ENCODE data around the gene NEK7. TPM values are rescaled to one million over a fixed set of nuclear protein-coding genes. Genes with fewer than 3 reads are reported as not detected.
"Not testable (repeated sequence)": the region's sequence is repeated elsewhere in the genome, so short reads cannot be mapped to it uniquely, and the experiment has no call there.

Gene NEK7
- polyA plus RNA-seq, 12 donors = 30.6 to 60.9 (median 44.6) TPM; not detected in 1

DNA sequence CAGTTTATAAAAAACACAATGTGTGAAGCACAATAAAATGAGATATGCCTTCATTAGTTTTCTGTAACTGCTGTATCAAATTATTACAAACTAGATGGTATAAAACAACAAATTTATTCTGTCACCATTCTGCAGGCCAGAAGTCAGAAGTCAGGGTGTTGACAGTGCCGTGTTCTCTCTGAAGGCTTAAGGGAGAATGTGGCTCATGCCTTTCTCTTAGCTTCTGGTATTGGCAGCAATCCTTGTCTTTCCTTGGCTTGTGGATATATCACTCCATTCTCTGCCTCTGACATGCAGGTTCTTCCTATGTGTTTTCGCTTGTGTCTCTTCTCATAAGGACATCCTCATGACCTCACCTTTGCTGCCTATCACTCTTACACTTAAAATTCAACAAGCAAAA, 10.1 kb downstream of the NEK7 start:
- no peak for DNase-seq

DNA sequence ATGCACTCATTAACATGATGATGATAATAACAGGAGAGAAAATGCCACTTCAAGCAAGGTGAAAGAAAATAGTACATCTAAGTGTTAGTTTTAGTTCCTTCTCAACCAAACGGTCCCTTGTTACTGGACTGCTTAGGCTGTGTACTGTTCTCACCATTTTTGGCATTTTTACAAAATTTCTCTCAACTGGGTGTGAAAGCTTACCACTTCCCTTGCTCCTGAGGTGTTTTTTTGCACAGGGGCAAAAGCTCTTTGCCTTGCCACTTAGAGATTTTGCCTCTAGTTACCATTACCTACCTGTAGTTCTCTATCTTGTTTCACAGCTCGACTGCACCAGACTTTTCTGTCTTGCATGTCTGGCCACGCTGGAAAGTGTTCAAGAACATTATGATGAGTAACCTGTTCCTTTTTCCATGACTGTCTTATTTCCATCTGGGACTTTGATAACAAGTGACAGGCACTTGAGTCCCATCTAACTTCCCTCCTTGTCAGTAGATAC, 10.7 kb downstream of the NEK7 start:
- DNase-seq = no peak

GRCh38 chr1:198168227-198168626, 11.4 kb downstream of the NEK7 start:
- DNase-seq = no peak

DNA sequence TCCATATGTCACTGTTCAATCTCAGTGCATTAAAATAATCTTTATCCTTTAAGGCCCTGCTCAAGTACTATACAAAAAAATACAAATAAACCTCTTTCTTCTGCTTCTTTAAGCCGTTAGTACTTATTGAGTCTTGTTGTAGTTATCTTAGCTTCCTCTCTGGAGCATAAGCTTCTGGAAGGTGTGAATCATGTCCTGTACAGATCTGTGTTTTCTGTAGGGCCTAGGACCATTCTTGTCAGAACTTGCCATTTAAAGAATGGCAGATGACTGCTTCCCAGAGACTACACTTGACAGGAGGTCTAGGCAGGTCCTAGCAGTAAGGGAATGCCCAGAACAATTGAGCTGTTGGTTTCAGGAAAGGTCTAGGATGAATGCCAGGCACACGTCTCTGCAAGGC, 12.9 kb downstream of the NEK7 start:
- DNase-seq = no peak

DNA sequence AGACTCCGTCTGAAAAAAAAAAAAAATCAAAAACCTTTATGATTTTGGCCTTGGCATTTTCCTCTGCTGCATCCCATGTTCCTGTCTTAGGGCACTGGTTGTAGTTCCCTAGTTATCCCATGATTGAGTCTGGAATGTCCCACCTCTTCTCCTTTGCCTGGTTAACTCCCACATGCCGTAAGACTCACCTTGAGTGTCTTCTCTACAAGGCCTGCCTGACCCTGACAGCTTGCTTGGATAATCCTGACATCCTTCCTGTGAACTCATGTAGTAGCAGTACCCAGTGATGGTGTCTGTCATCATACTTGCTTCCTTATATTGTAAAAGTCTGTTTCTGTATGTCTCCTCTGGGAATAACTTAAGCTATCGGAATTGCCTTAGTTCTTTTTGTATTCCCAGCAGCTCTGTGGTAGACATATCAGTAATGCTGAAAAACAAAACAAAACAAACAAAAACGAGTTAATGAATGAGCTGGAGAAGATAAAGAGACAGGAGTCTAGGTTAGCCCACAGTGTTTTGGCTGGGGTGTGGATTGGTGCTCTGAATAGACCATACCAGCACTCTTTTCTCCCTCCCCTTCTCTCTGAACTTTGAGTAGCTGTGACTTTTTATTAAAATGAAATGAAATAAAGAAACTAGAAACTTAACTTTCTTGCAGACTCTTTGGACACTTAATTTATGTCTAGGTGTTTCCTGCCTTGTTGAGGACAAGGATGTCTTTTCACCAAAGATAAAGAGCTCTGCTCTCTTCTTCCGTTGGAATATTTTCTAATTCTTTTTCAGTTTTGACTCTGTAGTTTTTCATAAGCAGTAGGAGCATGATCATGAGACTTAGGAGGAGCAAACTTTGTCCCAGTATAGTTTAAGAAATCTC, 15.1 kb downstream of the NEK7 start:
- no peak for DNase-seq

DNA sequence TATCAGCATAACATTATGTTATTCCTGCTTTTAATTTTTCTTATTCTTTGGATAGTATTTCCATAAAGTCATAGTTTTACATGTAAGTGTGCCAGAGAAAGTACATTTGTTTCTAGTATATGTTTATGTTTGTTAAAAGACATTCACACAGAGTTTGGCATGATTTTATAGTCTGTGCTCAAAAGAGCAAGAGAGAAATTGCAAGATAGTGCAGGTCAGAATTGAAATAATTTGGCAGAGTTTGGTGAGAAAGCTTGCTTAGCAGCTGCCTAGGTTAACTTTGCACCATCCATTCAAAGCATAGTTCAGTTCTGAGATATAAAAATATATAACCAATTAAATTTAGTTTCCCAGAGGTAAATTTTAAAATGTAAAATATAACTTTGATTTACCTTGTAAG, 17.0 kb downstream of the NEK7 start:
- DNase-seq = no peak

GRCh38 chr1:198174297-198174696, 17.5 kb downstream of the NEK7 start:
- no peak for DNase-seq

DNA sequence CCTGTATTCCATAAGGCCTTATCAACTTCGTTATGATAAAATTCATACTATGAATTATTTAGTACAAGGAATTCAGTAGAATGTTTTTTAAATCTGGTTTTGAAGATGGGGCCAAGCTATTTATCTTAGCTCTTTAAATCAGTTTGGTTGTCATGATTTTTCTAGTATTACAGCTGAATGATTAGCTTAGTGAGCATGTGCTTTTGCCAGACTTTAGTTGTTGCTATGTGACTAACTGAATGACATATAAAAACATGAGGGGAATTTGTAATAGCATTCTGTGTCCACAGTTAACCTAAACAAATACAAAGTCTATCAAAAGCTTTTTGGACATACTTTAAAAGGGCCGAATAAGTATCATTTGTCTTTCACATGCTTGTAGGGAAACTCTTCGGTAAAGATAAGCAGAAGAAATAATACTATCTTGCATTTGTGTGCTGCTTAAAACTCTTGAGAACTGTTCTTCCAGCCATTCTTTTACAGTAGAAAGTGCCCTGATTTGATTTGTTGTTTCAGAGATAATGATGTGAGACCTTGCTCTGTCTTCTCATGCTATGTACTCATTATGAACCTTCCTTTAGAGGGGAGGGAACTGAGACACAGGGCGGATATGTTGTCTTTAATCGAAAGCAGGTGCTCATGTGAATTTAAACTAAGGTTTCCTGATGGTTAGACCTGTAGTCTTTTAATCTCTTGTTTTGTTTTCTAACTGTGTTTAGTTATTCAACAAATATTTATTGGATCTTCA, 18.8 kb downstream of the NEK7 start:
- DNase-seq = no peak

DNA sequence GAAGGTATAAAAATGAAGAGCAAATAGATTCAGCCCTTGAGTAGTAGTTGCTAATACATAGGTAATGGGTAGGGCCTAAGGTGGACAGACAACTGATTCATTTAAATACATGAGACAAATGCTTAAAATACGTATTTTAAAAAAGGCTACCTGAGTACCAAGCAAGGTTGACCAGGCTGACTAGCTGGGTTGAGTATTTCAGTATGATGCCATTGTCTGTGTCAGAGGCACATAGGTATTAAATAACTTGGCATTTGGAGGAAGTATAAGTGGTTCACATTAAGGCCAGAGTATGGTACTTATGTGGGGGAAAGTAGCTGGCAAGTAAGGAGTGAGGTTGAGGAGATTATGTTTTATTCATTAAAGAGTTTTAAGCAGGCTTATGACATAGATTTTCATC, 19.4 kb downstream of the NEK7 start:
- no peak for DNase-seq

DNA sequence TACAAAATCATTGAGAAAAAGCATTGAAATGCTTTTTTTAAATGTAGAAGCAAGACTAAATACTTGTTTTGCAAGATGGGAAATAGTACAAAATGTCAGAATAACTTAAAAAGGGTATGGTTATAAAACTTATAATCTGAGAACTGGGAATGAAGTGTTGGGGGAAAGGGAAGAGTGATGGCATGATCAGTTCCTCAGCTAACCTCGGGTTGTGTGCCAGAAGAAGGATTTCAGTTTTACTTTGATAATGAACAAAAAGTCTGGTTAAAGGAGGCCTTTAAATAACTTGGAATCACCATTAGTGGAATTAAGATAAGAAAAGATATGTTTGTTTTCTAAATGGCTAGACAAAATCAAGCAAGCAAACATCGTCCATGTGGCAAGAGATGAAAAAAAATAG, 20.7 kb downstream of the NEK7 start:
- DNase-seq = no peak

DNA sequence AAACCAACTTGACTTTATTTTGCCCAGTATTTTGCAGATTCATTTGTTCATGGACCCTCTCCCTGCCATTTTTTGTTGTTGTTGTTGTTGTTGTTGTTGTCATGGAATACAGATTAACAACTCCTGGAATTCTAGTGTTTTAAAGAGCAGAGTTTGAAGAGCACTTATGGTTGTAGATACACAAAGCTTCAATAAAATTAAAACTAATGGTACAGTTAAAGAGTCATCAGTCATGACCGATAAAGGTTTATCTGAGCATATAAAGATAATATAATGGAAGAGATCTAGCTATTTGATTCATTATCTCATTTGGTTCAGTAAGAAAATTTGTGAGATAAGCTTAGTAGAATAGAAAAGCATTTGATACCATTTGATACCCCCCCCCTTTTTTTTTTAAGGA, 21.8 kb downstream of the NEK7 start:
- DNase-seq = no peak

DNA sequence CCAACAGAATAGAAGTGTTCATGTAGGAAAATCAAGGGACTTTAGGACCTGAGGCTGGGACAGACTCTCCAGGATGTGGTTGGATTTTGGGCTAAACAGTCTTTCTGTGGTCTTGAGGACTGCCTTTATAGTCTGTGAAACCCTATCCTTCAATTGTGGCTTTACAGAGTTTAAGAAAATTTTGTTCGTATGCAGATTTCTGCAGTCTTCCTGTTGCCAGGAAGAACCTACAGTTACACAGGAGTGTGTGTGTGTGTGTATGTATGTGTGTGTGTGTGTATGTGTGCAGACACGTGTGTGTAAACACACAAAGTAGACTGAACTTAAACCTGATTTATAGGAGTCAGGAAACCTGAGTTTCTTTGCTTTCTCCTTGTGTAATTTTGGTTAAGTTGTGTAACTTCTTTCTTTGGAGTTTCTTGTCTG, 22.8 kb downstream of the NEK7 start:
- no peak for DNase-seq

- DNase-seq = no peak
Measured at GRCh38 chr1:198183605-198184004, 26.8 kb downstream of the NEK7 start.

DNA sequence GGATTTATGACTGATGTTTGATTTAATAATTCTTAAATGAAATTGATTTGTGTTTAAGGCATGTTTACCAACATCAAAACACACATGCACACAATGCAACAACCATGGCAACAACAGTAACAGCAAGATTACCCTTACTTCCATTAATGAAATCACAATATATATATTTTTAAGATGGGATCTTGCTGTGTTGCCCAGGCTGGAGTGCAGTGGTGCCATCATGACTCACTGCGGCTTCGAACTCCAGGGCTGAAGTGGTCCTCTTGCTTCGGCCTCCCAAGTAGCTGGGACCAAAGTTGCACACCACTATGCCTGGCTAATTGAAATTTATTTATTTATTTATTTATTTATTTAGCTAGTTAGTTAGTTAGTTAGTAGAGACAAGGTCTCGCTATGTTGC, 27.7 kb downstream of the NEK7 start:
- no peak for DNase-seq

GRCh38 chr1:198185146-198185545, 28.3 kb downstream of the NEK7 start:
- no peak for DNase-seq

- DNase-seq = no peak
Measured at GRCh38 chr1:198185759-198186158, 29.0 kb downstream of the NEK7 start.

DNA sequence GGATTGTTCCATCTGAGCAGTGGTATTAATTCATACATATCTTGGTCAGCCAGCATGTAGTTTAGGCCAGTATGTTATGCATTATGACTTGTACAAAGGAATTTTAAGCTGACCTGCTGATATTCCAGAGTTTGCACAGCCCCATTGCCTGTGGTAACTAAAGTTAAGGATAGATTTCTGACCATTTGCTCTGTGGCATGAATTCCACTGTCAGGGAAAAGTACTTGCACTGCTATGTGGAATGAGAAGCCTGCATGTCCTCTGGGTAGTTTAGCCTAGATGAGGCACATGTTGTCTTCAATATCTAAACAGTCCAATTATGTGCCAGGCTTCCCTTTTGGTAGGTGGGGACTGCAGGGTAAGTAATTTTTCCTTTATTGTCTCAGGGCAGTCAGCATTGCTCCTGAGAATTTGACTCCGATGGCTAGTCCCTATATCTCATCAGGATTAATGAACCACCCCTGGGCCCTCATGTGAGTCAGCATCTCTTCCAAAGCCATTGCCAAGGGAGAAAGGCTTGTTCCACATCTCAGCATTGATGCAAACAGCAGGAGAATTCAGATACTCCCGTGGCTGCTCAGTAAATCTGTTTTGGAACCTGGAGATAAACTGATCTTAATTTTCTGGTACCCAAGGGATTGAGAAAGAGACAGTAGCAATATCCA, 30.2 kb downstream of the NEK7 start:
- no peak for DNase-seq

DNA sequence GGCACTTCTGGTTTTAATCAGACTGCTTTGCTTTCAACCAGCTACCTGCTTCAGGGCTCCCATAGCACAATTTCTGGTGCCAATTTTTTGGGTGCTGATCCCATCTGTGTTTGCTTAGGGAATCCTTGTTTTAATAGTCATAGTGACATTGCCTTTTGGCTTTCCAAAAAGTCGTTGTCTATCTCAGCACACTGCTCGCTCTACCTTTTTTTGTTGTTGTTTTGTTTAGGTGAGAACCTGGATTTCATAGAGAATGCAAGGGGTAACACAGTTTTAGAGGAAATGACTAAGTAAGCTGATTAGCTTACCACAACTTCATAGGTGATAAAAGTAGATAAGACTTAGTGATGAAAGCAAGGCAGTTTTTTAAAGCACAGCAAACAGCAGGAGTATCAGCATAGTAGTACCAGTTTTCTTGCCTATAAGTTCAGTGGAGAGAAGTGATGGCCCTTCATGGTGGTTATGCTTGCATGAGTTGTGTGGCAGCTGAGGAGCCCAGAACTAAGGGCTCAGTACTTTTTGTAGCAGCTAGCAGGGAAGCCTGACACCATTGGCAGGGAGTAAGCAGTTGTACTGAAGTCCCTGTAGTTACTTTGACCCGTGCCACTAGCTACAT, 31.3 kb downstream of the NEK7 start:
- no peak for DNase-seq

DNA sequence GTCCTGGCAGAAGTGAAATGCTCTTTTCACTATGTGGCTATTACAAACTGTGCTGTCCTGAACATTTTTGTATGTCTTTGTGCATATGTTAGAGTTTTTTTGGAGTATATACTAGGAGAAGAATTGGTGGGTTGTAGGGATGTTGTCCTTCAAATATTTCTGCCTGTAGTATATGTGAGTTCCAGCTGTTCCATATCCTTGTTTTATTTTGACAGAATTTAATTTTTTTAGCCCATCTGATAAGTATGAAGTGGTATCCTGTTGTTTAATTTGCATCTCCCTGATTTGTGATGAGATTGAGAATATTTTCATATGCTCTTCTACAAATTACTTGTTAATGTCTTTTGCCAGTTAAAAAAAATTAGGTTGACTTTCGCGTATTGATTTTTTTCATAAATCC, 34.3 kb downstream of the NEK7 start:
- no peak for DNase-seq

DNA sequence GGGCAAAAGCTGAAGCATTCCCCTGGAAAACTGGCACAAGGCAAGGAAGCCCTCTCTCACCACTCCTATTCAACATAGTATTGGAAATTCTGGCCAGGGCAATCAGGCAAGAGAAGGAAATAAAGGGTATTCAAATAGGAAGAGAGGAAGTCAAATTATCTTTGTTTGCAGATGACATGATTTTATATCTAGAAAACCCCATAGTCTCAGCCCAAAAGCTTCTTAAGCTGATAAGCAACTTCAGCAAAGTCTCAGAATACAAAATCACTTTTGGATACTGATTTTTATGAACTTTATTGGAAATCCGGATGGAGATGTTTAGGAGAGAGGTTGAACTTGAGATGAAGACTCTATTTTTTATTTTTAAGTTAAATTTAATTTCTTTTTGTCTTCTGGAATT, 37.1 kb downstream of the NEK7 start:
- DNase-seq = not testable (repeated sequence)

DNA sequence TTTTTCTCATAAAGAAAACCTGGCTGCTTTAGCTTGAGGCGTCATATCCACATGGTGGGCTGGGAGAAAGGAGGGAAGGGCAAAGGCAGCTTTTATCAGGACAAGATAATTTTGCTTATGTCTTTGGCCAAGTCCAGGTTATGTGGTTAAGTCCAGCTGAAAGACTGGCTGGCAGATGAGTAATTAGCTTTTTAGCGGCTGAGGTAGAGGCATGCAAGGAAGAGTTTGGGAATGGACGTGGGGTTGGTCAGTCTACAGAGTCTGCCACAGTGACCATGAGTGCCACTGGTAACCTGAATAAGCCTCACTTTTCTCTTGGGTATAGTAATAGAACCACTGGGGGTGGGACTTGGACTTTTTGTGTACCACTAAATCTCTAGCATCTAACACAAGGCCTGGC, 39.8 kb downstream of the NEK7 start:
- DNase-seq = no peak

GRCh38 chr1:198197285-198197684, 40.5 kb downstream of the NEK7 start:
- no peak for DNase-seq

Measured in muscle of arm (tissue), 12 donors.